HCT116 (cell line): ENCODE results near the gene NASP. TPM values are rescaled to one million over a fixed set of nuclear protein-coding genes. Genes with fewer than 3 reads are reported as not detected.

Experiments
- ATAC-seq: fragments of 200-7000 bp; cut with Tn5 transposase; 2 replicates; pipeline ENCODE4 v1.9.1; 2020; ENCODE audit warnings: mild to moderate bottlenecking, moderate library complexity
- BruUV-seq: library from RNA; stranded (reverse); fragments of 400-500 nt; replicated peaks from 2 replicates; lab custom pipeline; 2021; lab: Mats Ljungman, UMichigan
- CTCF ChIA-PET: fragments of 300-600 bp; sonication (Branson Sonifier 250); formaldehyde crosslinking; loops from one replicate; lab custom pipeline; 2021; ENCODE audit warnings: antibody characterized with exemption; lab: Charles Lee
- POLR2A ChIA-PET: fragments of 300-600, 350-600 bp; sonication (Branson Sonifier 250); formaldehyde crosslinking; loops from one replicate; lab custom pipeline; 2021; ENCODE audit warnings: antibody characterized with exemption; lab: Charles Lee
- RAD21 ChIA-PET, 2 experiments: fragments of 300-600 bp; sonication (Branson Sonifier 250); formaldehyde crosslinking; loops; one replicate each; lab custom pipeline; 2023; ENCODE audit warnings: low total read pairs in 2 of 2; ENCODE audit not compliant: uncharacterized antibody in 2 of 2, unreplicated experiment in 2 of 2, low non-redundant PET in 1 of 2; lab: Charles Lee
- DNase-seq: peaks from one replicate; pipeline ENCODE4 v3.0.0-alpha.2; 2010; ENCODE audit warnings: low read depth, low spot score
- H2AFZ ChIP-seq: fragments of 200-600 bp; shearing (Covaris generic), sonication (generic); 2 replicates; pipeline ENCODE4 v1.6.1; 2017; ENCODE audit warnings: low read depth, mixed run types, mixed read lengths, antibody characterized with exemption, low read length; ENCODE audit not compliant: poor library complexity, severe bottlenecking
- H3K27ac ChIP-seq: 2 replicates; pipeline ENCODE4 v1.5.1; 2012; ENCODE audit warnings: low read depth, low read length
- H3K27me3 ChIP-seq: fragments of 200-600 bp; sonication (generic); 2 replicates; pipeline ENCODE4 v1.6.1; 2016; ENCODE audit warnings: mixed run types, low read length, mixed read lengths; ENCODE audit not compliant: insufficient read depth
- H3K36me3 ChIP-seq, 2 experiments: fragments of 200-500 bp in 1 of 2; fragments of 200-600 bp in 1 of 2; sonication (Bioruptor generic) in 1 of 2; sonication (generic) in 1 of 2; 2 replicates each; pipeline versions ENCODE4 v1.5.1 to v1.6.1; 2014 to 2016; ENCODE audit warnings: low read length in 2 of 2, inconsistent platforms in 1 of 2, mixed read lengths in 1 of 2, mixed run types in 1 of 2; ENCODE audit not compliant: insufficient read depth in 2 of 2, control insufficient read depth in 1 of 2
- H3K4me1 ChIP-seq, 2 experiments: fragments of 200-600 bp in 1 of 2; sonication (generic) in 1 of 2; 2 replicates each; pipeline versions ENCODE4 v1.5.1 to v1.6.1; 2012 to 2017; ENCODE audit warnings: low read length in 2 of 2, inconsistent platforms in 1 of 2, mild to moderate bottlenecking in 1 of 2, mixed read lengths in 1 of 2, mixed run types in 1 of 2, moderate library complexity in 1 of 2; ENCODE audit not compliant: insufficient read depth in 2 of 2, control insufficient read depth in 1 of 2
- H3K4me2 ChIP-seq: fragments of 200-600 bp; sonication (generic); 2 replicates; pipeline ENCODE4 v1.6.1; 2017; ENCODE audit warnings: mixed run types, low read length, mixed read lengths
- H3K4me3 ChIP-seq, 2 experiments: fragments of 200-600 bp in 1 of 2; sonication (generic) in 1 of 2; replicated peaks in 1 of 2; 2 replicates each; pipeline ENCODE4 v1.5.1; 2011 to 2016; ENCODE audit warnings: low read length in 2 of 2, control low read depth in 1 of 2, low read depth in 1 of 2, mild to moderate bottlenecking in 1 of 2, mixed read lengths in 1 of 2, mixed run types in 1 of 2
- H3K79me2 ChIP-seq: fragments of 200-600 bp; sonication (generic); 2 replicates; pipeline ENCODE4 v1.6.1; 2017; ENCODE audit warnings: mild to moderate bottlenecking, mixed run types, low read length, moderate library complexity, mixed read lengths; ENCODE audit not compliant: insufficient read depth
- H3K9ac ChIP-seq: fragments of 200-600 bp; sonication (generic); 2 replicates; pipeline ENCODE4 v1.6.1; 2016; ENCODE audit warnings: low read length, mixed read lengths
- H3K9me2 ChIP-seq: fragments of 200-600 bp; sonication (generic), shearing (Covaris generic); 2 replicates; pipeline ENCODE4 v1.6.1; 2017; ENCODE audit warnings: mixed run types, mild to moderate bottlenecking, moderate library complexity; ENCODE audit not compliant: insufficient read depth
- H3K9me3 ChIP-seq, 2 experiments: fragments of 200-500 bp in 1 of 2; fragments of 200-600 bp in 1 of 2; sonication (Bioruptor generic) in 1 of 2; sonication (generic) in 1 of 2; 2 replicates each; pipeline ENCODE4 v1.6.1; 2014 to 2017; ENCODE audit warnings: low read length in 2 of 2, mixed read lengths in 2 of 2, inconsistent platforms in 1 of 2, low read depth in 1 of 2, mild to moderate bottlenecking in 1 of 2, mixed run types in 1 of 2, moderate library complexity in 1 of 2; ENCODE audit not compliant: control insufficient read depth in 1 of 2, insufficient read depth in 1 of 2
- H4K20me1 ChIP-seq: fragments of 200-600 bp; sonication (generic), shearing (Covaris generic); 2 replicates; pipeline ENCODE4 v1.6.1; 2017; ENCODE audit warnings: mixed run types, mild to moderate bottlenecking, moderate library complexity; ENCODE audit not compliant: insufficient read depth
- CEBPB ChIP-seq: IDR thresholded peaks from 2 replicates; pipeline ENCODE4 v1.6.1; 2012; ENCODE audit warnings: low read depth
- EGR1 ChIP-seq: IDR thresholded peaks from 2 replicates; pipeline ENCODE4 v1.6.1; 2012; ENCODE audit warnings: low read depth
- ELF1 ChIP-seq: IDR thresholded peaks from 2 replicates; pipeline ENCODE4 v1.6.1; 2012; ENCODE audit warnings: low read depth, borderline replicate concordance
- EZH2 ChIP-seq: fragments of 200-600 bp; sonication (generic); IDR thresholded peaks from 2 replicates; pipeline ENCODE4 v1.6.1; 2017; ENCODE audit warnings: antibody characterized with exemption, mixed run types
- EZH2phosphoT487 ChIP-seq: fragments of 200-600 bp; IDR thresholded peaks from 2 replicates; pipeline ENCODE4 v1.6.1; 2018; ENCODE audit warnings: antibody characterized with exemption, borderline replicate concordance
- JUND ChIP-seq: IDR thresholded peaks from 2 replicates; pipeline ENCODE4 v1.6.1; 2012
- POLR2A ChIP-seq: IDR thresholded peaks from 2 replicates; pipeline ENCODE4 v1.7.0; 2011; ENCODE audit warnings: borderline replicate concordance; ENCODE audit not compliant: insufficient read depth, insufficient read length; ENCODE audit errors: extremely low read depth
- POLR2AphosphoS5 ChIP-seq: IDR thresholded peaks from 2 replicates; pipeline ENCODE4 v1.6.1; 2011; ENCODE audit warnings: mild to moderate bottlenecking, low read depth, low read length, moderate library complexity
- RAD21 ChIP-seq: IDR thresholded peaks from 2 replicates; pipeline ENCODE4 v1.6.1; 2012; ENCODE audit warnings: low read depth, mild to moderate bottlenecking
- SIN3A ChIP-seq: IDR thresholded peaks from 2 replicates; pipeline ENCODE4 v1.6.1; 2012; ENCODE audit warnings: low read depth
- SP1 ChIP-seq: IDR thresholded peaks from 2 replicates; pipeline ENCODE4 v1.6.1; 2012; ENCODE audit warnings: low read depth
- SRF ChIP-seq: IDR thresholded peaks from 2 replicates; pipeline ENCODE4 v1.6.1; 2012; ENCODE audit warnings: low read depth
- YY1 ChIP-seq: IDR thresholded peaks from 2 replicates; pipeline ENCODE4 v1.6.1; 2011; ENCODE audit warnings: low read length, low read depth, moderate library complexity, mild to moderate bottlenecking; ENCODE audit not compliant: insufficient replicate concordance; ENCODE audit errors: extremely low read depth
- ZNF274 ChIP-seq: fragments of 200-500 bp; sonication (Bioruptor generic); IDR thresholded peaks from 2 replicates; pipeline ENCODE4 v1.6.1; 2014; ENCODE audit warnings: mild to moderate bottlenecking, low read depth, low read length, inconsistent platforms
- intact Hi-C: fragments of 100-400 bp; cut with micrococcal nuclease; formaldehyde crosslinking; loops from 2 replicates; pipeline ENCODE4 v1.10.0; 2022
- total RNA-seq: library from RNA; stranded (reverse); gene quantifications from one replicate; pipeline ENCODE4 v1.2.1, GENCODE V29; 2021; ENCODE audit not compliant: unreplicated experiment
- TF ChIP-seq, protein P1 (sequence below), 3 experiments: fragments of 200-600 bp in 1 of 3; sonication (generic) in 1 of 3; IDR thresholded peaks in 2 of 3; conservative IDR thresholded peaks in 1 of 3; 2 replicates each; pipeline ENCODE4 v1.5.1; 2012 to 2017; ENCODE audit warnings: low read depth in 2 of 3, low read length in 2 of 3, antibody characterized with exemption in 1 of 3, borderline replicate concordance in 1 of 3, control low read depth in 1 of 3, mild to moderate bottlenecking in 1 of 3, mixed read lengths in 1 of 3, mixed run types in 1 of 3, moderate library complexity in 1 of 3; ENCODE audit not compliant: insufficient read depth in 1 of 3
- TF ChIP-seq, protein P2 (sequence below): IDR thresholded peaks from 2 replicates; pipeline ENCODE4 v1.6.1; 2012; ENCODE audit warnings: low read depth
- TF ChIP-seq, protein P3 (sequence below): IDR thresholded peaks from 2 replicates; pipeline ENCODE4 v1.6.1; 2011; ENCODE audit warnings: mild to moderate bottlenecking, low read length, moderate library complexity; ENCODE audit not compliant: insufficient replicate concordance; ENCODE audit errors: extremely low read depth

The NASP gene
- total RNA-seq, 1 experiment from 2014 or later = 185 TPM

DNA sequence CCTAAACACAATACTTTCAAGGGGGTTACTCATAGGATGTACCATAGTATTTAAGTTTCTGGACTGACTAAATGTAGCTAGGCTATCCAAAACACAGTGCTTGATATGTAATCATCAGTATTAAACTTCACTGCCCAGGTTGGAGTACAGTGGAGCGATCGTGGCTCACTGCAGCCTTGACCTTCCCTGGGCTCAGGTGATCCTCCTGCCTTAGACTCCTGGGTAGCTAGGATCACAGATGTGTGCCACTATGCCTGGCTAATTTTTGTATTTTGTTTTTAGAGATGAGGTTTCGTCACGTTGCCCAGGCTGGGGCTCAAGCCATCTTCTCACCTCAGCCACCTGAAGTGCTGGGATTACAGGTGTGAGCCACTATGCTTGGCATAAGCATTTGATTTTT, 10.6 kb downstream of the NASP start:
- CTCF ChIA-PET = no interaction called here
- ATAC-seq = no peak
- peaks cover 4% of the 10 kb centered on the region; the same call in 1 of the 2 replicates for H4K20me1 ChIP-seq
- TF ChIP-seq, protein P1, sequence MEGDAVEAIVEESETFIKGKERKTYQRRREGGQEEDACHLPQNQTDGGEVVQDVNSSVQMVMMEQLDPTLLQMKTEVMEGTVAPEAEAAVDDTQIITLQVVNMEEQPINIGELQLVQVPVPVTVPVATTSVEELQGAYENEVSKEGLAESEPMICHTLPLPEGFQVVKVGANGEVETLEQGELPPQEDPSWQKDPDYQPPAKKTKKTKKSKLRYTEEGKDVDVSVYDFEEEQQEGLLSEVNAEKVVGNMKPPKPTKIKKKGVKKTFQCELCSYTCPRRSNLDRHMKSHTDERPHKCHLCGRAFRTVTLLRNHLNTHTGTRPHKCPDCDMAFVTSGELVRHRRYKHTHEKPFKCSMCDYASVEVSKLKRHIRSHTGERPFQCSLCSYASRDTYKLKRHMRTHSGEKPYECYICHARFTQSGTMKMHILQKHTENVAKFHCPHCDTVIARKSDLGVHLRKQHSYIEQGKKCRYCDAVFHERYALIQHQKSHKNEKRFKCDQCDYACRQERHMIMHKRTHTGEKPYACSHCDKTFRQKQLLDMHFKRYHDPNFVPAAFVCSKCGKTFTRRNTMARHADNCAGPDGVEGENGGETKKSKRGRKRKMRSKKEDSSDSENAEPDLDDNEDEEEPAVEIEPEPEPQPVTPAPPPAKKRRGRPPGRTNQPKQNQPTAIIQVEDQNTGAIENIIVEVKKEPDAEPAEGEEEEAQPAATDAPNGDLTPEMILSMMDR (IDR thresholded peaks at IDR 0.05 in 2 of 3, conservative IDR thresholded peaks at IDR 0.05 in 1 of 3; ENCODE audit: borderline replicate concordance in 1 of 3, insufficient read depth in 1 of 3, low read depth in 2 of 3, low read length in 2 of 3) = no peak
- no peak for TF ChIP-seq EZH2
- no peak for TF ChIP-seq SRF
- no peak for TF ChIP-seq EZH2phosphoT487
- TF ChIP-seq RAD21 = no peak
- TF ChIP-seq CEBPB = no peak
- TF ChIP-seq JUND = no peak
- TF ChIP-seq EGR1 = no peak
- no peak for TF ChIP-seq YY1
- TF ChIP-seq, protein P2, sequence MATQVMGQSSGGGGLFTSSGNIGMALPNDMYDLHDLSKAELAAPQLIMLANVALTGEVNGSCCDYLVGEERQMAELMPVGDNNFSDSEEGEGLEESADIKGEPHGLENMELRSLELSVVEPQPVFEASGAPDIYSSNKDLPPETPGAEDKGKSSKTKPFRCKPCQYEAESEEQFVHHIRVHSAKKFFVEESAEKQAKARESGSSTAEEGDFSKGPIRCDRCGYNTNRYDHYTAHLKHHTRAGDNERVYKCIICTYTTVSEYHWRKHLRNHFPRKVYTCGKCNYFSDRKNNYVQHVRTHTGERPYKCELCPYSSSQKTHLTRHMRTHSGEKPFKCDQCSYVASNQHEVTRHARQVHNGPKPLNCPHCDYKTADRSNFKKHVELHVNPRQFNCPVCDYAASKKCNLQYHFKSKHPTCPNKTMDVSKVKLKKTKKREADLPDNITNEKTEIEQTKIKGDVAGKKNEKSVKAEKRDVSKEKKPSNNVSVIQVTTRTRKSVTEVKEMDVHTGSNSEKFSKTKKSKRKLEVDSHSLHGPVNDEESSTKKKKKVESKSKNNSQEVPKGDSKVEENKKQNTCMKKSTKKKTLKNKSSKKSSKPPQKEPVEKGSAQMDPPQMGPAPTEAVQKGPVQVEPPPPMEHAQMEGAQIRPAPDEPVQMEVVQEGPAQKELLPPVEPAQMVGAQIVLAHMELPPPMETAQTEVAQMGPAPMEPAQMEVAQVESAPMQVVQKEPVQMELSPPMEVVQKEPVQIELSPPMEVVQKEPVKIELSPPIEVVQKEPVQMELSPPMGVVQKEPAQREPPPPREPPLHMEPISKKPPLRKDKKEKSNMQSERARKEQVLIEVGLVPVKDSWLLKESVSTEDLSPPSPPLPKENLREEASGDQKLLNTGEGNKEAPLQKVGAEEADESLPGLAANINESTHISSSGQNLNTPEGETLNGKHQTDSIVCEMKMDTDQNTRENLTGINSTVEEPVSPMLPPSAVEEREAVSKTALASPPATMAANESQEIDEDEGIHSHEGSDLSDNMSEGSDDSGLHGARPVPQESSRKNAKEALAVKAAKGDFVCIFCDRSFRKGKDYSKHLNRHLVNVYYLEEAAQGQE = no peak
- no peak for TF ChIP-seq POLR2A
- TF ChIP-seq SP1 = no peak
- no peak for TF ChIP-seq ZNF274
- no peak for TF ChIP-seq POLR2AphosphoS5
- TF ChIP-seq ELF1 = no peak
- TF ChIP-seq, protein P3, sequence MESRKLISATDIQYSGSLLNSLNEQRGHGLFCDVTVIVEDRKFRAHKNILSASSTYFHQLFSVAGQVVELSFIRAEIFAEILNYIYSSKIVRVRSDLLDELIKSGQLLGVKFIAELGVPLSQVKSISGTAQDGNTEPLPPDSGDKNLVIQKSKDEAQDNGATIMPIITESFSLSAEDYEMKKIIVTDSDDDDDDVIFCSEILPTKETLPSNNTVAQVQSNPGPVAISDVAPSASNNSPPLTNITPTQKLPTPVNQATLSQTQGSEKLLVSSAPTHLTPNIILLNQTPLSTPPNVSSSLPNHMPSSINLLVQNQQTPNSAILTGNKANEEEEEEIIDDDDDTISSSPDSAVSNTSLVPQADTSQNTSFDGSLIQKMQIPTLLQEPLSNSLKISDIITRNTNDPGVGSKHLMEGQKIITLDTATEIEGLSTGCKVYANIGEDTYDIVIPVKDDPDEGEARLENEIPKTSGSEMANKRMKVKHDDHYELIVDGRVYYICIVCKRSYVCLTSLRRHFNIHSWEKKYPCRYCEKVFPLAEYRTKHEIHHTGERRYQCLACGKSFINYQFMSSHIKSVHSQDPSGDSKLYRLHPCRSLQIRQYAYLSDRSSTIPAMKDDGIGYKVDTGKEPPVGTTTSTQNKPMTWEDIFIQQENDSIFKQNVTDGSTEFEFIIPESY = no peak
- TF ChIP-seq SIN3A = no peak
- no TSS peak for BruUV-seq
- H3K4me2 ChIP-seq = no peak overlapping the region
- no peaks in the 10 kb centered on the region for H3K9me2 ChIP-seq
- peaks cover 38 to 45% of the 10 kb centered on the region in 2 experiments for H3K36me3 ChIP-seq
- RAD21 ChIA-PET = interaction anchor here in 1 of 2 experiments (0.7 kb wide), 1 partner anchor 350 kb away, joined by 3 read pairs; no protein-coding TSS in a partner anchor
- POLR2A ChIA-PET = no interaction called here
- no peak overlapping the region for H3K4me3 ChIP-seq
- H3K9ac ChIP-seq = no peak overlapping the region
- H3K9me3 ChIP-seq = no peaks in the 10 kb centered on the region
- H3K79me2 ChIP-seq = peaks cover 99% of the 10 kb centered on the region
- no peak overlapping the region for H2AFZ ChIP-seq
- no peak for DNase-seq
- H3K4me1 ChIP-seq = peaks cover 0 to 3% of the 10 kb centered on the region in 2 experiments; a peak in 1 of 4 replicates
- no peaks in the 10 kb centered on the region for H3K27me3 ChIP-seq
- intact Hi-C loops = no loop called here
- H3K27ac ChIP-seq = no peak overlapping the region
